ENCODE measurements around the gene RHOF.

- TF ChIP-seq CTCF (IDR thresholded peaks at IDR 0.05) (no peak), POLR2A (IDR thresholded peaks at IDR 0.05) (no peak)
These were observed 42.5 kb downstream of the RHOF start for GRCh38 chr12:121751034-121751433.
